Fibroblast of gingiva (primary cell): ENCODE data around the gene ANKS6.
A peak's percentile ranks its signal among the peaks of the same experiment; 100 is the strongest.

Experiments
- DNase-seq: peaks from one replicate; pipeline ENCODE4 v3.0.0-alpha.2; 2011; ENCODE audit warnings: low read depth

The ANKS6 gene

GRCh38 chr9:98796364-98797101 is at the start of gene ANKS6:
ANKS6 (minus strand) TSS chr9:98796555; CDS start chr9:98796491, 64 bp downstream.
- peak; percentile 69 for DNase-seq

- DNase-seq = no peak
These were observed 49.7 kb upstream of the ANKS6 start for GRCh38 chr9:98846081-98846480.

GRCh38 chr9:98842510-98842909 is 46.2 kb upstream of the ANKS6 start:
- no peak for DNase-seq

- DNase-seq = no peak
These were observed 43.4 kb upstream of the ANKS6 start for GRCh38 chr9:98839724-98840123.

- no peak for DNase-seq
These were observed 42.7 kb upstream of the ANKS6 start for GRCh38 chr9:98838868-98839565.

- DNase-seq = no peak
These were observed 42.0 kb upstream of the ANKS6 start for GRCh38 chr9:98838155-98838867.

GRCh38 chr9:98837516-98837915 is 41.2 kb upstream of the ANKS6 start:
- DNase-seq = no peak

- no peak for DNase-seq
These were observed 39.9 kb upstream of the ANKS6 start for GRCh38 chr9:98836206-98836605.

- no peak for DNase-seq
These were observed 38.0 kb upstream of the ANKS6 start for GRCh38 chr9:98834386-98834785.

GRCh38 chr9:98833090-98833956 is 37.0 kb upstream of the ANKS6 start:
- DNase-seq = no peak

GRCh38 chr9:98832768-98833089 is 36.4 kb upstream of the ANKS6 start:
- no peak for DNase-seq

GRCh38 chr9:98831696-98832095 is 35.3 kb upstream of the ANKS6 start:
- DNase-seq = no peak

GRCh38 chr9:98830554-98830953 is 34.2 kb upstream of the ANKS6 start:
- no peak for DNase-seq

- no peak for DNase-seq
These were observed 33.4 kb upstream of the ANKS6 start for GRCh38 chr9:98829766-98830165.

GRCh38 chr9:98826716-98827115 is 30.4 kb upstream of the ANKS6 start:
- DNase-seq = no peak

GRCh38 chr9:98825414-98825813 is 29.1 kb upstream of the ANKS6 start:
- no peak for DNase-seq

GRCh38 chr9:98823666-98824334 is 27.4 kb upstream of the ANKS6 start:
- DNase-seq = no peak

- no peak for DNase-seq
These were observed 26.3 kb upstream of the ANKS6 start for GRCh38 chr9:98822661-98823060.

- DNase-seq = no peak
These were observed 25.5 kb upstream of the ANKS6 start for GRCh38 chr9:98821831-98822230.

- no peak for DNase-seq
These were observed 22.9 kb upstream of the ANKS6 start for GRCh38 chr9:98819231-98819630.

- no peak for DNase-seq
These were observed 22.4 kb upstream of the ANKS6 start for GRCh38 chr9:98818764-98819163.
